SK-N-SH (cell line): ENCODE data around the gene RFNG. TPM values are rescaled to one million over a fixed set of nuclear protein-coding genes. Genes with fewer than 3 reads are reported as not detected.
"Not testable (repeated sequence)": the region's sequence is repeated elsewhere in the genome, so short reads cannot be mapped to it uniquely, and the experiment has no call there.

Experiments
- CTCF ChIA-PET: fragments of 300-600, 350-600 bp; formaldehyde crosslinking; extraction: SDS; loops from one replicate; lab custom pipeline; 2021; lab: Yijun Ruan, JAX
- POLR2A ChIA-PET: fragments of 350-600 bp; sonication (Branson Sonifier 250); formaldehyde crosslinking; extraction: SDS; loops from one replicate; lab custom pipeline; 2020; ENCODE audit warnings: antibody characterized with exemption, inconsistent platforms; lab: Yijun Ruan, JAX
- DNase-seq: peaks from one replicate; pipeline ENCODE4 v3.0.0; 2012
- H2AFZ ChIP-seq: fragments of 200-600 bp; sonication (generic); 2 replicates; pipeline ENCODE4 v1.8.1; 2016; ENCODE audit warnings: antibody characterized with exemption, mild to moderate bottlenecking, low read depth
- H3F3A ChIP-seq: fragments of 200-600 bp; sonication (generic); replicated peaks from 2 replicates; pipeline ENCODE3; 2016; ENCODE audit warnings: antibody characterized with exemption, mild to moderate bottlenecking; ENCODE audit not compliant: insufficient read depth
- H3K27ac ChIP-seq, 2 experiments: fragments of 200-500 bp in 1 of 2; fragments of 200-600 bp in 1 of 2; sonication (Bioruptor generic) in 1 of 2; sonication (generic), shearing (Covaris generic) in 1 of 2; 2 replicates each; pipeline versions ENCODE4 v1.5.1 to v1.6.1; 2014 to 2016; ENCODE audit warnings: low read depth in 2 of 2, inconsistent platforms in 1 of 2, low read length in 1 of 2, mild to moderate bottlenecking in 1 of 2, mixed read lengths in 1 of 2
- H3K27me3 ChIP-seq: fragments of 200-600 bp; sonication (generic), shearing (Covaris generic); 2 replicates; pipeline ENCODE4 v1.6.1; 2016; ENCODE audit warnings: mixed run types; ENCODE audit not compliant: insufficient read depth
- H3K36me3 ChIP-seq, 2 experiments: fragments of 200-500 bp in 1 of 2; fragments of 200-600 bp in 1 of 2; sonication (Bioruptor generic) in 1 of 2; sonication (generic) in 1 of 2; replicated peaks in 1 of 2; 2 replicates each; pipeline versions ENCODE3 to v1.5.1; 2014 to 2016; ENCODE audit warnings: low read length in 1 of 2, mild to moderate bottlenecking in 1 of 2; ENCODE audit not compliant: insufficient read depth in 2 of 2, control insufficient read depth in 1 of 2
- H3K4me1 ChIP-seq, 2 experiments: fragments of 200-500 bp in 1 of 2; fragments of 200-600 bp in 1 of 2; sonication (Bioruptor generic) in 1 of 2; sonication (generic), shearing (Covaris generic) in 1 of 2; 2 replicates each; pipeline versions ENCODE4 v1.5.1 to v1.6.1; 2014 to 2016; ENCODE audit warnings: low read depth in 1 of 2, low read length in 1 of 2, mixed run types in 1 of 2; ENCODE audit not compliant: insufficient read depth in 2 of 2, control insufficient read depth in 1 of 2
- H3K4me2 ChIP-seq: fragments of 200-600 bp; sonication (generic), shearing (Covaris generic); 2 replicates; pipeline ENCODE4 v1.6.1; 2017; ENCODE audit warnings: mixed run types
- H3K4me3 ChIP-seq, 2 experiments: fragments of 200-500 bp in 1 of 2; fragments of 200-600 bp in 1 of 2; sonication (Bioruptor generic) in 1 of 2; sonication (generic), shearing (Covaris generic) in 1 of 2; 2 replicates each; pipeline versions ENCODE4 v1.5.1 to v1.8.1; 2014 to 2016; ENCODE audit warnings: low read depth in 2 of 2, inconsistent platforms in 1 of 2, low read length in 1 of 2, mild to moderate bottlenecking in 1 of 2, mixed read lengths in 1 of 2, moderate library complexity in 1 of 2
- H3K79me2 ChIP-seq: fragments of 200-600 bp; sonication (generic); 2 replicates; pipeline ENCODE4 v1.8.1; 2017; ENCODE audit warnings: mild to moderate bottlenecking; ENCODE audit not compliant: insufficient read depth
- H3K9ac ChIP-seq: fragments of 200-600 bp; sonication (generic); 2 replicates; pipeline ENCODE4 v1.6.1; 2017; ENCODE audit warnings: mixed run types
- H3K9me2 ChIP-seq: fragments of 200-600 bp; sonication (generic); 2 replicates; pipeline ENCODE4 v1.6.1; 2017; ENCODE audit warnings: mixed run types
- H3K9me3 ChIP-seq: fragments of 200-600 bp; sonication (generic); 2 replicates; pipeline ENCODE4 v1.6.1; 2017; ENCODE audit warnings: mixed run types, mild to moderate bottlenecking, moderate library complexity
- H4K20me1 ChIP-seq: fragments of 200-600 bp; sonication (generic); 2 replicates; pipeline ENCODE4 v1.6.1; 2017; ENCODE audit warnings: mild to moderate bottlenecking, mixed run types; ENCODE audit not compliant: insufficient read depth
- CHD2 ChIP-seq: fragments of 150-350 bp; IDR thresholded peaks from 2 replicates; pipeline ENCODE4 v1.6.1; 2018; ENCODE audit warnings: low read length; ENCODE audit not compliant: partially characterized antibody
- ELF1 ChIP-seq: IDR thresholded peaks from 2 replicates; pipeline ENCODE4 v1.4.0; 2012
- EP300 ChIP-seq, 2 experiments: IDR thresholded peaks; 2 replicates each; pipeline versions ENCODE4 v1.4.0 to v1.6.1; 2012; ENCODE audit warnings: borderline replicate concordance in 1 of 2, low read depth in 1 of 2, low read length in 1 of 2
- FOXM1 ChIP-seq: IDR thresholded peaks from 2 replicates; pipeline ENCODE4 v1.4.0; 2012; ENCODE audit warnings: low read depth, mild to moderate bottlenecking
- GABPA ChIP-seq: IDR thresholded peaks from 2 replicates; pipeline ENCODE4 v1.4.0; 2012; ENCODE audit warnings: low read depth, mild to moderate bottlenecking
- GATA2 ChIP-seq: sonication (generic); formaldehyde crosslinking; IDR thresholded peaks from 2 replicates; pipeline ENCODE4 v1.5.0; 2020; ENCODE audit warnings: mild to moderate bottlenecking, missing genetic modification reagents
- POLR2AphosphoS5 ChIP-seq: IDR thresholded peaks from 2 replicates; pipeline ENCODE4 v1.6.1; 2012; ENCODE audit warnings: low read depth, low read length
- RCOR1 ChIP-seq: fragments of 150-350 bp; IDR thresholded peaks from 2 replicates; pipeline ENCODE4 v1.6.1; 2017; ENCODE audit warnings: antibody characterized with exemption, low read length
- RXRA ChIP-seq: IDR thresholded peaks from 2 replicates; pipeline ENCODE4 v1.4.0; 2012; ENCODE audit warnings: low read depth, mild to moderate bottlenecking, borderline replicate concordance
- TAF1 ChIP-seq: IDR thresholded peaks from 2 replicates; pipeline ENCODE4 v1.6.1; 2012; ENCODE audit warnings: low read depth, mild to moderate bottlenecking, low read length, moderate library complexity, borderline replicate concordance
- YY1 ChIP-seq: IDR thresholded peaks from 2 replicates; pipeline ENCODE4 v1.4.0; 2012; ENCODE audit warnings: low read depth, mild to moderate bottlenecking
- WGBS: methylation state at CpG from one replicate; pipeline ENCODE4 v1.1.6; 2017; ENCODE audit warnings: low lambda C conversion rate; 5-methylcytosine and 5-hydroxymethylcytosine counted together
- polyA plus RNA-seq, 3 experiments: library from polyadenylated mRNA; depleted of rRNA; stranded (reverse); fragments of >200 nt; gene quantifications; 2 replicates each; pipeline ENCODE4 v1.2.3, GENCODE V29; 2012
- TF ChIP-seq, protein P1 (sequence below): fragments of 150-350 bp; IDR thresholded peaks from 2 replicates; pipeline ENCODE4 v1.6.1; 2017; ENCODE audit warnings: antibody characterized with exemption, low read length, low read depth, borderline replicate concordance
- TF ChIP-seq, protein P2 (sequence below): IDR thresholded peaks from 2 replicates; pipeline ENCODE4 v1.4.0; 2012; ENCODE audit warnings: low read depth, borderline replicate concordance
- TF ChIP-seq, protein P3 (sequence below): IDR thresholded peaks from 2 replicates; pipeline ENCODE4 v1.4.0; 2012; ENCODE audit warnings: low read depth

The RFNG gene
- polyA plus RNA-seq, 1 of the 3 experiments (the other 2 are of a cell fraction), result 68.6 TPM

DNA sequence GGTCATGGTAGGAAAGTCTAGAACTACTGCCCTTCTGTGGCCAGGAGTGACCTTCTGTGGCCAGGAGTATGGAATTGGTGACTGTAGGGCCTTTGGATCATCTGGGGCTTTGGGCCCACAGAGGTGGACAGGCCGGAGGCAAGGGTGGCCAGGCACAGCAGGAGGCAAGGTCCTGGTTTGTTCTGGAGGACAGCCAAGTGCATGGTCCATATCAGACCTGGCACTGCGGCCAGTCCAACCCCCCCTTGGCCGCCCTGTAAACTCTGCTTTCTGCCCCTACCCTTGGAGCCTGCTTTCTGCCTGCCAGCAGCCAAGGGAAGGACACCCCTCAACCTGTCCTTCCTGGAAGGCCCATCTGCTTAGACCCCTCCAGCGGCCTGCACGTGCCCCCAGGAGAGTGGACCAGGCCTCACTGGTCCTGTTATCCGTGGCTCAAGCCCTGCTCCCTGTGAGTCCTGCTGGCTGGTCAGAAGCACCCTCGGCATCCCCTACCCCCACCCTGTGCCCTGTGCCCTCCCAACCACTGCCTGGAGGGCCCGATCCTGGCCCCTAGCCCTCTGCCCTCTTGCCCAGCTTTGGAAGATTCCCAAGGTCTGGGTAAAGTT is 11.8 kb downstream of the RFNG start:
- WGBS, result 90% methylated on average over 2 of the region's 8 CpGs
- no peak for DNase-seq

DNA sequence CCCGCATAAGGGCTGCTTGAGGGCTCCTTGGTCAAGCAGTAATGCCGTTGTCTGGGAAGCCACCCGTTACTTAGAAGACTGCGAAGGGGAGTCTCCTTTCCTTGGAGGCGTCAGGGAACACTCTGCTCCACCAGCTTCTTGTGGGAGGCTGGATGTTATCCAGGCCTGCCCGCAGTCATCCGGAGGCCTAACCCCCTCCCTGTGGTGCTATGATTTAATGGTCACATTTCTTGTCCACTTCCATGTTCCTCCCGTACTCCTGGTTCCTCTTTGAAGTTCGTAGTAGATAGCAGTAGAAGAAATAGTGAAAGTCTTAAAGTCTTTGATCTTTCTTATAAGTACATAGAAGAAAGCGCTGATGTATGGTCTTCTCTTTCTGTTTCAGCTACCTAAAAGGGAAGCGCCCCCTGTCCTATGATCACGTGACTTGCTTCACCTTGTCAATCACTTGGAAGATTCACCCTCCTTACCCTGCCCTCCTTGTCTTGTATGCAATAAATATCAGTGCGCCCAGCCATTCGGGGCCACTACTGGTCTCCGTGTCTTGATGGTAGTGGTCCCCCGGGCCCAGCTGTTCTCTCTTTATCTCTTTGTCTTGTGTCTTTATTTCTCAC is 12.7 kb downstream of the RFNG start:
- H2AFZ ChIP-seq, H3K9me2 ChIP-seq, H3K27ac ChIP-seq, POLR2A ChIA-PET, H4K20me1 ChIP-seq, H3K36me3 ChIP-seq, H3K4me3 ChIP-seq, DNase-seq, H3K27me3 ChIP-seq, H3K79me2 ChIP-seq, H3K9ac ChIP-seq, H3K9me3 ChIP-seq, H3K4me2 ChIP-seq: not testable (repeated sequence)
- Histone ChIP-seq H3K4me1 (peaks cover 7 to 19% of the 10 kb centered on the region in 2 experiments), H3F3A (peaks cover 14% of the 10 kb centered on the region)
- CTCF ChIA-PET, result interaction anchor here (1.2 to 35.7 kb wide), 5 partner anchors 9 to 165 kb away, joined by 3 to 1216 read pairs (median 27); partner anchors contain the start of genes CENPX, LRRC45, NOTUM and RAC3
- 91% methylated on average over 16 of the region's 16 CpGs for WGBS

More for the DNA sequence above, 11.8 kb downstream of the RFNG start:
- H4K20me1 ChIP-seq, result no peaks in the 10 kb centered on the region
- H3K27me3 ChIP-seq, result no peaks in the 10 kb centered on the region
- CTCF ChIA-PET, result interaction anchor here (0.7 to 35.7 kb wide), 6 partner anchors 10 to 170 kb away, joined by 3 to 1216 read pairs (median 4); partner anchors contain the start of genes NOTUM and RAC3
- H3K4me2 ChIP-seq, result no peak overlapping the region
- no peak overlapping the region for H3K4me3 ChIP-seq
- H3K9ac ChIP-seq, result no peak overlapping the region
- H3K79me2 ChIP-seq, result no peaks in the 10 kb centered on the region
- H3K27ac ChIP-seq, result no peak overlapping the region
- peaks cover 13% of the 10 kb centered on the region for H3F3A ChIP-seq
- peaks cover 0 to 5% of the 10 kb centered on the region in 2 experiments for H3K36me3 ChIP-seq
- no peak overlapping the region for H2AFZ ChIP-seq
- no peaks in the 10 kb centered on the region for H3K9me2 ChIP-seq
- peaks cover 7 to 19% of the 10 kb centered on the region in 2 experiments for H3K4me1 ChIP-seq
- TF ChIP-seq, protein P1, sequence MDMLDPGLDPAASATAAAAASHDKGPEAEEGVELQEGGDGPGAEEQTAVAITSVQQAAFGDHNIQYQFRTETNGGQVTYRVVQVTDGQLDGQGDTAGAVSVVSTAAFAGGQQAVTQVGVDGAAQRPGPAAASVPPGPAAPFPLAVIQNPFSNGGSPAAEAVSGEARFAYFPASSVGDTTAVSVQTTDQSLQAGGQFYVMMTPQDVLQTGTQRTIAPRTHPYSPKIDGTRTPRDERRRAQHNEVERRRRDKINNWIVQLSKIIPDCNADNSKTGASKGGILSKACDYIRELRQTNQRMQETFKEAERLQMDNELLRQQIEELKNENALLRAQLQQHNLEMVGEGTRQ, result no peak
- no peak for TF ChIP-seq CHD2
- TF ChIP-seq EP300 (IDR thresholded peaks at IDR 0.05; ENCODE audit: borderline replicate concordance in 1 of 2, low read depth in 1 of 2, low read length in 1 of 2), result no peak
- TF ChIP-seq GATA2 (CRISPR knock-in tag), result no peak
- TF ChIP-seq YY1, result no peak
- no peak for TF ChIP-seq TAF1
- no peak for TF ChIP-seq ELF1
- TF ChIP-seq RXRA, result no peak
- TF ChIP-seq RCOR1, result no peak
- TF ChIP-seq, protein P2, sequence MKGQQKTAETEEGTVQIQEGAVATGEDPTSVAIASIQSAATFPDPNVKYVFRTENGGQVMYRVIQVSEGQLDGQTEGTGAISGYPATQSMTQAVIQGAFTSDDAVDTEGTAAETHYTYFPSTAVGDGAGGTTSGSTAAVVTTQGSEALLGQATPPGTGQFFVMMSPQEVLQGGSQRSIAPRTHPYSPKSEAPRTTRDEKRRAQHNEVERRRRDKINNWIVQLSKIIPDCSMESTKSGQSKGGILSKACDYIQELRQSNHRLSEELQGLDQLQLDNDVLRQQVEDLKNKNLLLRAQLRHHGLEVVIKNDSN, result no peak
- TF ChIP-seq, protein P3, sequence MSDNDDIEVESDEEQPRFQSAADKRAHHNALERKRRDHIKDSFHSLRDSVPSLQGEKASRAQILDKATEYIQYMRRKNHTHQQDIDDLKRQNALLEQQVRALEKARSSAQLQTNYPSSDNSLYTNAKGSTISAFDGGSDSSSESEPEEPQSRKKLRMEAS, result no peak
- TF ChIP-seq GABPA, result no peak
- TF ChIP-seq POLR2AphosphoS5, result no peak
- no peak for TF ChIP-seq FOXM1
- no peaks in the 10 kb centered on the region for H3K9me3 ChIP-seq
- POLR2A ChIA-PET, result no interaction called here
